ENCODE measurements around the gene KDM6A.

Gene KDM6A

DNA sequence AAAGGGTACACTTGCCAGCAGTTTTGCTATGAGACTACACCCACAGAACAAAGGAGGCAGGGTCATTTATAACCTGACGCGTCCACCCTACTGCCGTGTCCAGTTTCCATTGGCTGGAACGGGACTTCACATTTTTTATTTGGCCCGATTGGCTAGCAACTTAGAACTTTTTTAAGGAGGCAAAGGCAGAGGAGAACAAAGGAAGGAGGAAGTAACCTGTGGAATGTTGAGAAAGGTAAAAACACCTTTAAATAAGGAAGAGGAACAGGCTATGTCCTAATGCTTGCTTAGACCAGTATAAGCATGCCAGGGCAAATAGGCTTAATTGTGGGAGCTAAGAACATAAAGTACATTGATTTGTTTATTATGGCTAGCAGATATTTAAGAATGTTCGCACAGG, 18.7 kb downstream of the KDM6A start:
- no peak for TF ChIP-seq SNAI2 (CRISPR knock-in tag; IDR thresholded peaks at IDR 0.05)
- ATAC-seq = no peak

DNA sequence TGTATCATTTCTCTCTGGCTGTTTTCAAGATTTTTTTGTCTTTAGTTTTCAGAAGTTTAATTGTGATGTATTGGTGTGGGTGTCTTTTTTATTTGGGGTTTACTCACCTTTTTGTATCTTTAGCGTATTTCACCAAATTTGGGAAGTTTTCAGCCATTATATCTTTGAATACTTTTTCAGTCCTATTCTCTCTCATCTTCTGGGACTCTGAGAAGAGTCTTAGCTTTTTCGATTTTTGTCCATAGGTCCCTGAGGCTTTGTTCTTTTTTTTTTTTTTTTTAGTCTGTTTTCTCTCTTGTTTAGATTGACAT, 23.8 kb downstream of the KDM6A start:
- TF ChIP-seq PPARA (CRISPR knock-in tag; IDR thresholded peaks at IDR 0.05; ENCODE audit: borderline replicate concordance) (no peak), ZFP3 (CRISPR knock-in tag; IDR thresholded peaks at IDR 0.05) (no peak), TCF4 (CRISPR knock-in tag; IDR thresholded peaks at IDR 0.05; ENCODE audit: borderline replicate concordance) (no peak), GLIS3 (CRISPR knock-in tag; IDR thresholded peaks at IDR 0.05) (no peak), ZNF8 (CRISPR knock-in tag; IDR thresholded peaks at IDR 0.05) (no peak), ESRRG (CRISPR knock-in tag; IDR thresholded peaks at IDR 0.05) (no peak), ARNTL (CRISPR knock-in tag; IDR thresholded peaks at IDR 0.05; ENCODE audit: borderline replicate concordance, low read depth) (no peak), BACH2 (CRISPR knock-in tag; IDR thresholded peaks at IDR 0.05; ENCODE audit: borderline replicate concordance) (no peak), ZC3H10 (CRISPR knock-in tag; IDR thresholded peaks at IDR 0.05) (no peak), ZNF565 (CRISPR knock-in tag; conservative IDR thresholded peaks at IDR 0.05; ENCODE audit: low read depth) (no peak), ISL1 (CRISPR knock-in tag; IDR thresholded peaks at IDR 0.05) (no peak), ZFP30 (CRISPR knock-in tag; IDR thresholded peaks at IDR 0.05) (no peak), SNAI2 (CRISPR knock-in tag; IDR thresholded peaks at IDR 0.05) (no peak)
- TF ChIP-seq, protein P1, sequence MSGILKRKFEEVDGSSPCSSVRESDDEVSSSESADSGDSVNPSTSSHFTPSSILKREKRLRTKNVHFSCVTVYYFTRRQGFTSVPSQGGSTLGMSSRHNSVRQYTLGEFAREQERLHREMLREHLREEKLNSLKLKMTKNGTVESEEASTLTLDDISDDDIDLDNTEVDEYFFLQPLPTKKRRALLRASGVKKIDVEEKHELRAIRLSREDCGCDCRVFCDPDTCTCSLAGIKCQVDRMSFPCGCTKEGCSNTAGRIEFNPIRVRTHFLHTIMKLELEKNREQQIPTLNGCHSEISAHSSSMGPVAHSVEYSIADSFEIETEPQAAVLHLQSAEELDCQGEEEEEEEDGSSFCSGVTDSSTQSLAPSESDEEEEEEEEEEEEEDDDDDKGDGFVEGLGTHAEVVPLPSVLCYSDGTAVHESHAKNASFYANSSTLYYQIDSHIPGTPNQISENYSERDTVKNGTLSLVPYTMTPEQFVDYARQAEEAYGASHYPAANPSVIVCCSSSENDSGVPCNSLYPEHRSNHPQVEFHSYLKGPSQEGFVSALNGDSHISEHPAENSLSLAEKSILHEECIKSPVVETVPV (CRISPR knock-in tag; IDR thresholded peaks at IDR 0.05) = no peak
- TF ChIP-seq, protein P2, sequence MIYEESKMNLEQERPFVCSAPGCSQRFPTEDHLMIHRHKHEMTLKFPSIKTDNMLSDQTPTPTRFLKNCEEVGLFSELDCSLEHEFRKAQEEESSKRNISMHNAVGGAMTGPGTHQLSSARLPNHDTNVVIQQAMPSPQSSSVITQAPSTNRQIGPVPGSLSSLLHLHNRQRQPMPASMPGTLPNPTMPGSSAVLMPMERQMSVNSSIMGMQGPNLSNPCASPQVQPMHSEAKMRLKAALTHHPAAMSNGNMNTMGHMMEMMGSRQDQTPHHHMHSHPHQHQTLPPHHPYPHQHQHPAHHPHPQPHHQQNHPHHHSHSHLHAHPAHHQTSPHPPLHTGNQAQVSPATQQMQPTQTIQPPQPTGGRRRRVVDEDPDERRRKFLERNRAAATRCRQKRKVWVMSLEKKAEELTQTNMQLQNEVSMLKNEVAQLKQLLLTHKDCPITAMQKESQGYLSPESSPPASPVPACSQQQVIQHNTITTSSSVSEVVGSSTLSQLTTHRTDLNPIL (CRISPR knock-in tag; IDR thresholded peaks at IDR 0.05; ENCODE audit: low read depth) = no peak
- TF ChIP-seq, protein P3, sequence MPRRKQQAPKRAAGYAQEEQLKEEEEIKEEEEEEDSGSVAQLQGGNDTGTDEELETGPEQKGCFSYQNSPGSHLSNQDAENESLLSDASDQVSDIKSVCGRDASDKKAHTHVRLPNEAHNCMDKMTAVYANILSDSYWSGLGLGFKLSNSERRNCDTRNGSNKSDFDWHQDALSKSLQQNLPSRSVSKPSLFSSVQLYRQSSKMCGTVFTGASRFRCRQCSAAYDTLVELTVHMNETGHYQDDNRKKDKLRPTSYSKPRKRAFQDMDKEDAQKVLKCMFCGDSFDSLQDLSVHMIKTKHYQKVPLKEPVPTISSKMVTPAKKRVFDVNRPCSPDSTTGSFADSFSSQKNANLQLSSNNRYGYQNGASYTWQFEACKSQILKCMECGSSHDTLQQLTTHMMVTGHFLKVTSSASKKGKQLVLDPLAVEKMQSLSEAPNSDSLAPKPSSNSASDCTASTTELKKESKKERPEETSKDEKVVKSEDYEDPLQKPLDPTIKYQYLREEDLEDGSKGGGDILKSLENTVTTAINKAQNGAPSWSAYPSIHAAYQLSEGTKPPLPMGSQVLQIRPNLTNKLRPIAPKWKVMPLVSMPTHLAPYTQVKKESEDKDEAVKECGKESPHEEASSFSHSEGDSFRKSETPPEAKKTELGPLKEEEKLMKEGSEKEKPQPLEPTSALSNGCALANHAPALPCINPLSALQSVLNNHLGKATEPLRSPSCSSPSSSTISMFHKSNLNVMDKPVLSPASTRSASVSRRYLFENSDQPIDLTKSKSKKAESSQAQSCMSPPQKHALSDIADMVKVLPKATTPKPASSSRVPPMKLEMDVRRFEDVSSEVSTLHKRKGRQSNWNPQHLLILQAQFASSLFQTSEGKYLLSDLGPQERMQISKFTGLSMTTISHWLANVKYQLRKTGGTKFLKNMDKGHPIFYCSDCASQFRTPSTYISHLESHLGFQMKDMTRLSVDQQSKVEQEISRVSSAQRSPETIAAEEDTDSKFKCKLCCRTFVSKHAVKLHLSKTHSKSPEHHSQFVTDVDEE (CRISPR knock-in tag; IDR thresholded peaks at IDR 0.05) = no peak
- ATAC-seq = no peak

- TF ChIP-seq ZNF8 (CRISPR knock-in tag; IDR thresholded peaks at IDR 0.05) (no peak), ZC3H10 (CRISPR knock-in tag; IDR thresholded peaks at IDR 0.05) (no peak), TOX (CRISPR knock-in tag; IDR thresholded peaks at IDR 0.05; ENCODE audit: borderline replicate concordance) (no peak), ZNF565 (CRISPR knock-in tag; conservative IDR thresholded peaks at IDR 0.05; ENCODE audit: low read depth) (no peak), ARNTL (CRISPR knock-in tag; IDR thresholded peaks at IDR 0.05; ENCODE audit: borderline replicate concordance, low read depth) (no peak), ESRRG (CRISPR knock-in tag; IDR thresholded peaks at IDR 0.05) (no peak), ZNF70 (CRISPR knock-in tag; IDR thresholded peaks at IDR 0.05) (no peak), ZFP3 (CRISPR knock-in tag; IDR thresholded peaks at IDR 0.05) (no peak), GLIS3 (CRISPR knock-in tag; IDR thresholded peaks at IDR 0.05) (no peak), RARB (CRISPR knock-in tag; IDR thresholded peaks at IDR 0.05) (no peak), ISL1 (CRISPR knock-in tag; IDR thresholded peaks at IDR 0.05) (no peak), OSR1 (CRISPR knock-in tag; IDR thresholded peaks at IDR 0.05) (no peak), ZFP30 (CRISPR knock-in tag; IDR thresholded peaks at IDR 0.05) (no peak)
- TF ChIP-seq, protein P2 (CRISPR knock-in tag; IDR thresholded peaks at IDR 0.05; ENCODE audit: low read depth) = no peak
- TF ChIP-seq, protein P4, sequence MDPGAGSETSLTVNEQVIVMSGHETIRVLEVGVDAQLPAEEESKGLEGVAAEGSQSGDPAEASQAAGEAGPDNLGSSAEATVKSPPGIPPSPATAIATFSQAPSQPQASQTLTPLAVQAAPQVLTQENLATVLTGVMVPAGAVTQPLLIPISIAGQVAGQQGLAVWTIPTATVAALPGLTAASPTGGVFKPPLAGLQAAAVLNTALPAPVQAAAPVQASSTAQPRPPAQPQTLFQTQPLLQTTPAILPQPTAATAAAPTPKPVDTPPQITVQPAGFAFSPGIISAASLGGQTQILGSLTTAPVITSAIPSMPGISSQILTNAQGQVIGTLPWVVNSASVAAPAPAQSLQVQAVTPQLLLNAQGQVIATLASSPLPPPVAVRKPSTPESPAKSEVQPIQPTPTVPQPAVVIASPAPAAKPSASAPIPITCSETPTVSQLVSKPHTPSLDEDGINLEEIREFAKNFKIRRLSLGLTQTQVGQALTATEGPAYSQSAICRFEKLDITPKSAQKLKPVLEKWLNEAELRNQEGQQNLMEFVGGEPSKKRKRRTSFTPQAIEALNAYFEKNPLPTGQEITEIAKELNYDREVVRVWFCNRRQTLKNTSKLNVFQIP (CRISPR knock-in tag; IDR thresholded peaks at IDR 0.05; ENCODE audit: borderline replicate concordance, low read depth) = no peak
- TF ChIP-seq, protein P5, sequence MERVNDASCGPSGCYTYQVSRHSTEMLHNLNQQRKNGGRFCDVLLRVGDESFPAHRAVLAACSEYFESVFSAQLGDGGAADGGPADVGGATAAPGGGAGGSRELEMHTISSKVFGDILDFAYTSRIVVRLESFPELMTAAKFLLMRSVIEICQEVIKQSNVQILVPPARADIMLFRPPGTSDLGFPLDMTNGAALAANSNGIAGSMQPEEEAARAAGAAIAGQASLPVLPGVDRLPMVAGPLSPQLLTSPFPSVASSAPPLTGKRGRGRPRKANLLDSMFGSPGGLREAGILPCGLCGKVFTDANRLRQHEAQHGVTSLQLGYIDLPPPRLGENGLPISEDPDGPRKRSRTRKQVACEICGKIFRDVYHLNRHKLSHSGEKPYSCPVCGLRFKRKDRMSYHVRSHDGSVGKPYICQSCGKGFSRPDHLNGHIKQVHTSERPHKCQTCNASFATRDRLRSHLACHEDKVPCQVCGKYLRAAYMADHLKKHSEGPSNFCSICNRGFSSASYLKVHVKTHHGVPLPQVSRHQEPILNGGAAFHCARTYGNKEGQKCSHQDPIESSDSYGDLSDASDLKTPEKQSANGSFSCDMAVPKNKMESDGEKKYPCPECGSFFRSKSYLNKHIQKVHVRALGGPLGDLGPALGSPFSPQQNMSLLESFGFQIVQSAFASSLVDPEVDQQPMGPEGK (CRISPR knock-in tag; IDR thresholded peaks at IDR 0.05; ENCODE audit: borderline replicate concordance) = no peak
- ATAC-seq = no peak
Observed at GRCh38 chrX:44897539-44897938, 24.6 kb downstream of the KDM6A start.

Measured in SK-N-SH treated with all-trans-retinoic acid at 6 μM for 48 hours (cell line).